ENCODE results near the gene SETDB2. TPM values are rescaled to one million over a fixed set of nuclear protein-coding genes. Genes with fewer than 3 reads are reported as not detected.
A peak's percentile ranks its signal among the peaks of the same experiment; 100 is the strongest.

The SETDB2 gene
- total RNA-seq, 4 donors from 2014 or later, result 2.8 to 11.6 (median 8.8) TPM

- no peak overlapping the region for H3K4me3 ChIP-seq
- in situ Hi-C loops (cut with MboI; ENCODE audit: low pct_ligation_motif_present in 1 of 4, low pct_unique_long_range_greater_than_20kb in 1 of 4, low sequenced_read_pairs in 3 of 4), result no loop called here
Measured at GRCh38 chr13:49452725-49453457, 8.8 kb downstream of the SETDB2 start.

GRCh38 chr13:49453465-49453864, 9.4 kb downstream of the SETDB2 start:
- in situ Hi-C loops (cut with MboI; ENCODE audit: low pct_ligation_motif_present in 1 of 4, low pct_unique_long_range_greater_than_20kb in 1 of 4, low sequenced_read_pairs in 3 of 4), result no loop called here
- Histone ChIP-seq H3K4me1 (peaks cover 0 to 39% (median 1%) of the 10 kb centered on the region in 4 donors), H3K36me3 (no peaks in the 10 kb centered on the region), H3K27me3 (no peaks in the 10 kb centered on the region), H3K4me3 (no peak overlapping the region), H3K9me3 (no peaks in the 10 kb centered on the region), H3K27ac (no peak overlapping the region)
- intact Hi-C loops (cut with DNase I; ENCODE audit: low total_unique reads), result no loop called here
- DNase-seq, result no peak
- WGBS, 2 donors (ENCODE audit: low coverage in 1 of 2), result 57 to 70% methylated on average over 5 to 7 of the region's 7 CpGs
- TF ChIP-seq EP300 (IDR thresholded peaks at IDR 0.05; ENCODE audit: low read depth), result no peak
- no peak for TF ChIP-seq POLR2A (IDR thresholded peaks at IDR 0.05)
- no peak for TF ChIP-seq POLR2AphosphoS5 (IDR thresholded peaks at IDR 0.05)
- TF ChIP-seq CTCF (IDR thresholded peaks at IDR 0.05), result no peak

More at GRCh38 chr13:49452725-49453457, 8.8 kb downstream of the SETDB2 start:
- WGBS, 2 donors (ENCODE audit: low coverage in 1 of 2), result 96 to 97% methylated on average over 8 of the region's 8 CpGs
- no peak for DNase-seq
- no peaks in the 10 kb centered on the region for H3K27me3 ChIP-seq
- no peak overlapping the region for H3K27ac ChIP-seq
- TF ChIP-seq POLR2A (IDR thresholded peaks at IDR 0.05), result no peak
- TF ChIP-seq POLR2AphosphoS5 (IDR thresholded peaks at IDR 0.05), result no peak
- no peak for TF ChIP-seq CTCF (IDR thresholded peaks at IDR 0.05)
- TF ChIP-seq EP300 (IDR thresholded peaks at IDR 0.05; ENCODE audit: low read depth), result no peak
- peaks cover 0 to 44% (median 2%) of the 10 kb centered on the region in 4 donors for H3K4me1 ChIP-seq
- no peaks in the 10 kb centered on the region for H3K36me3 ChIP-seq
- H3K9me3 ChIP-seq, result no peaks in the 10 kb centered on the region
- intact Hi-C loops (cut with DNase I; ENCODE audit: low total_unique reads), result no loop called here

- Histone ChIP-seq H3K4me3 (no peak overlapping the region), H3K9me3 (no peaks in the 10 kb centered on the region), H3K27me3 (no peaks in the 10 kb centered on the region), H3K4me1 (peaks cover 0 to 36% (median 1%) of the 10 kb centered on the region in 4 donors), H3K27ac (peak overlapping the region in 1 of 4 donors; percentile 20), H3K36me3 (no peaks in the 10 kb centered on the region)
- TF ChIP-seq EP300 (IDR thresholded peaks at IDR 0.05; ENCODE audit: low read depth) (no peak), CTCF (IDR thresholded peaks at IDR 0.05) (no peak), POLR2AphosphoS5 (IDR thresholded peaks at IDR 0.05) (no peak), POLR2A (IDR thresholded peaks at IDR 0.05) (no peak)
- in situ Hi-C loops (cut with MboI; ENCODE audit: low pct_ligation_motif_present in 1 of 4, low pct_unique_long_range_greater_than_20kb in 1 of 4, low sequenced_read_pairs in 3 of 4), result no loop called here
- intact Hi-C loops (cut with DNase I; ENCODE audit: low total_unique reads), result no loop called here
- WGBS, 2 donors (ENCODE audit: low coverage in 1 of 2), result 46 to 48% methylated on average over 4 of the region's 4 CpGs
- no peak for DNase-seq
Measured at GRCh38 chr13:49454388-49455006, 10.4 kb downstream of the SETDB2 start.

- no peaks in the 10 kb centered on the region for H3K9me3 ChIP-seq
- TF ChIP-seq CTCF (IDR thresholded peaks at IDR 0.05) (no peak), POLR2AphosphoS5 (IDR thresholded peaks at IDR 0.05) (no peak), POLR2A (IDR thresholded peaks at IDR 0.05) (no peak), EP300 (IDR thresholded peaks at IDR 0.05; ENCODE audit: low read depth) (no peak)
- in situ Hi-C loops (cut with MboI; ENCODE audit: low pct_ligation_motif_present in 1 of 4, low pct_unique_long_range_greater_than_20kb in 1 of 4, low sequenced_read_pairs in 3 of 4), result no loop called here
- H3K4me1 ChIP-seq, result peaks cover 0 to 36% (median 1%) of the 10 kb centered on the region in 4 donors
- no peak overlapping the region for H3K27ac ChIP-seq
- H3K4me3 ChIP-seq, result no peak overlapping the region
- DNase-seq, result no peak
- H3K27me3 ChIP-seq, result no peaks in the 10 kb centered on the region
- intact Hi-C loops (cut with DNase I; ENCODE audit: low total_unique reads), result no loop called here
- H3K36me3 ChIP-seq, result peaks cover 0 to under 1% (median 0%) of the 10 kb centered on the region in 4 donors
Measured at GRCh38 chr13:49455007-49455398, 10.9 kb downstream of the SETDB2 start.
